PC-9 (cell line): ENCODE measurements around the gene AGBL3. TPM values are rescaled to one million over a fixed set of nuclear protein-coding genes. Genes with fewer than 3 reads are reported as not detected.

Experiments
- BruUV-seq: library from RNA; stranded (reverse); fragments of 400-500 nt; replicated peaks from 2 replicates; lab custom pipeline; 2021; lab: Mats Ljungman, UMichigan
- CTCF ChIA-PET: fragments of 300-600 bp; sonication (Branson Sonifier 250); formaldehyde crosslinking; loops from one replicate; lab custom pipeline; 2022; ENCODE audit warnings: antibody characterized with exemption; lab: Charles Lee
- POLR2A ChIA-PET: fragments of 300-600 bp; sonication (Branson Sonifier 250); formaldehyde crosslinking; loops from one replicate; lab custom pipeline; 2022; ENCODE audit warnings: antibody characterized with exemption; ENCODE audit not compliant: unreplicated experiment; lab: Charles Lee
- DNase-seq, 2 experiments: peaks; one replicate each; pipeline versions ENCODE4 v3.0.0 to v3.0.0-alpha.2; 2015 to 2022; ENCODE audit warnings: mixed read lengths in 1 of 2
- H2AFZ ChIP-seq: fragments of 200-600 bp; sonication (generic); 2 replicates; pipeline ENCODE4 v1.8.1; 2017; ENCODE audit warnings: antibody characterized with exemption
- H3F3A ChIP-seq: fragments of 200-600 bp; sonication (generic); 2 replicates; pipeline ENCODE4 v1.8.1; 2017; ENCODE audit warnings: antibody characterized with exemption, mild to moderate bottlenecking, low read depth; ENCODE audit not compliant: insufficient read depth
- H3K27ac ChIP-seq: fragments of 200-600 bp; sonication (generic); 2 replicates; pipeline ENCODE4 v1.6.1; 2016; ENCODE audit warnings: mixed run types
- H3K27me3 ChIP-seq: fragments of 200-600 bp; sonication (generic); 2 replicates; pipeline ENCODE4 v1.6.1; 2016; ENCODE audit warnings: low read depth, mixed run types; ENCODE audit not compliant: insufficient read depth
- H3K36me3 ChIP-seq: fragments of 200-600 bp; sonication (generic); 2 replicates; pipeline ENCODE4 v1.6.1; 2016; ENCODE audit warnings: low read depth, mixed run types
- H3K4me1 ChIP-seq: fragments of 200-600 bp; sonication (generic); replicated peaks from 2 replicates; pipeline ENCODE4 v1.6.1; 2016; ENCODE audit warnings: mixed run types; ENCODE audit not compliant: insufficient read depth
- H3K4me2 ChIP-seq: fragments of 200-600 bp; sonication (generic); 2 replicates; pipeline ENCODE4 v1.6.1; 2017; ENCODE audit warnings: mixed run types
- H3K4me3 ChIP-seq: fragments of 200-600 bp; sonication (generic); 2 replicates; pipeline ENCODE4 v1.6.1; 2016; ENCODE audit warnings: mixed run types
- H3K79me2 ChIP-seq: fragments of 200-600 bp; sonication (generic); 2 replicates; pipeline ENCODE4 v1.6.1; 2017; ENCODE audit warnings: low read depth, mixed run types
- H3K9me2 ChIP-seq: fragments of 200-600 bp; sonication (generic); 2 replicates; pipeline ENCODE4 v1.8.1; 2017; ENCODE audit warnings: mild to moderate bottlenecking; ENCODE audit not compliant: insufficient read depth
- H3K9me3 ChIP-seq: fragments of 200-600 bp; sonication (generic); 2 replicates; pipeline ENCODE4 v1.8.1; 2016; ENCODE audit warnings: low read depth; ENCODE audit not compliant: insufficient read depth
- H4K20me1 ChIP-seq: fragments of 200-600 bp; sonication (generic); 2 replicates; pipeline ENCODE4 v1.8.1; 2017; ENCODE audit not compliant: insufficient read depth
- CTCF ChIP-seq: fragments of 200-600 bp; sonication (generic); conservative IDR thresholded peaks from 2 replicates; pipeline ENCODE4 v1.6.1; 2017; ENCODE audit warnings: mixed run types, antibody characterized with exemption, mild to moderate bottlenecking, moderate library complexity
- EZH2 ChIP-seq: fragments of 200-600 bp; sonication (generic); IDR thresholded peaks from 2 replicates; pipeline ENCODE4 v1.8.0; 2017; ENCODE audit warnings: antibody characterized with exemption, low read depth
- intact Hi-C: fragments of 100-400 bp; cut with micrococcal nuclease; formaldehyde crosslinking; loops from one replicate; pipeline ENCODE4 v1.10.0; 2022; ENCODE audit not compliant: unreplicated experiment
- total RNA-seq: library from RNA; stranded (reverse); gene quantifications from 2 replicates; pipeline ENCODE4 v1.2.3, GENCODE V29; 2021

AGBL3 gene
- total RNA-seq, 1 experiment from 2014 or later: 3.2 TPM

GRCh38 chr7:135128931-135129330 lies 142.6 kb downstream of the AGBL3 start:
- ChIA-PET POLR2A (interaction anchor here (0.6 to 0.7 kb wide), 2 partner anchors 634 to 1634 kb away, joined by 3 to 4 read pairs; no protein-coding TSS in a partner anchor), CTCF (no interaction called here)
- no TSS peak for BruUV-seq
- Histone ChIP-seq H3K4me3 (no peak overlapping the region), H3K4me1 (no peaks in the 10 kb centered on the region), H3K9me3 (no peaks in the 10 kb centered on the region), H3F3A (no peaks in the 10 kb centered on the region), H3K79me2 (no peaks in the 10 kb centered on the region), H3K27me3 (peaks cover 12% of the 10 kb centered on the region), H3K27ac (no peak overlapping the region), H3K9me2 (0 out of 2 replicates have a peak, but pooled peaks cover 3% of the 10 kb centered on the region), H3K36me3 (no peaks in the 10 kb centered on the region), H2AFZ (no peak overlapping the region), H4K20me1 (no peaks in the 10 kb centered on the region), H3K4me2 (no peak overlapping the region)
- DNase-seq: no peak
- intact Hi-C loops: no loop called here
- TF ChIP-seq CTCF (no peak), EZH2 (no peak)

- no peak overlapping the region for H3K4me3 ChIP-seq
- no peak for DNase-seq
- 0 out of 2 replicates have a peak, but pooled peaks cover 3% of the 10 kb centered on the region for H3K9me2 ChIP-seq
- ChIA-PET POLR2A (interaction anchor here (0.7 kb wide), 1 partner anchor 633 kb away, joined by 4 read pairs; no protein-coding TSS in a partner anchor), CTCF (no interaction called here)
- H3F3A ChIP-seq: no peaks in the 10 kb centered on the region
- no peaks in the 10 kb centered on the region for H3K36me3 ChIP-seq
- H3K4me2 ChIP-seq: no peak overlapping the region
- TF ChIP-seq EZH2 (no peak), CTCF (no peak)
- H3K27me3 ChIP-seq: peaks cover 8% of the 10 kb centered on the region
- H3K27ac ChIP-seq: no peak overlapping the region
- no peaks in the 10 kb centered on the region for H3K4me1 ChIP-seq
- BruUV-seq: no TSS peak
- no peaks in the 10 kb centered on the region for H4K20me1 ChIP-seq
- intact Hi-C loops: no loop called here
- no peak overlapping the region for H2AFZ ChIP-seq
- H3K9me3 ChIP-seq: no peaks in the 10 kb centered on the region
- no peaks in the 10 kb centered on the region for H3K79me2 ChIP-seq
Measured at GRCh38 chr7:135129579-135129978, 143.3 kb downstream of the AGBL3 start.

- Histone ChIP-seq H3K27me3 (no peaks in the 10 kb centered on the region), H2AFZ (no peak overlapping the region), H3K4me3 (no peak overlapping the region), H3K36me3 (no peaks in the 10 kb centered on the region), H3K27ac (no peak overlapping the region), H3K9me3 (no peaks in the 10 kb centered on the region), H3K9me2 (no peaks in the 10 kb centered on the region), H3K79me2 (no peaks in the 10 kb centered on the region), H3F3A (peaks cover 6% of the 10 kb centered on the region; the same call in 1 of the 2 replicates), H4K20me1 (no peaks in the 10 kb centered on the region), H3K4me2 (no peak overlapping the region), H3K4me1 (peaks cover 6% of the 10 kb centered on the region; the same call in 1 of the 2 replicates)
- no peak for DNase-seq
- intact Hi-C loops: loop anchor here (10.0 kb wide), 1 partner anchor 159 kb away; the partner anchor contains the start of gene AGBL3
- BruUV-seq: no TSS peak
- TF ChIP-seq CTCF: no peak
- TF ChIP-seq EZH2: no peak
- ChIA-PET CTCF (interaction anchor here (0.6 kb wide), 1 partner anchor 1351 kb away, joined by 8 read pairs; no protein-coding TSS in a partner anchor), POLR2A (no interaction called here)
Measured at GRCh38 chr7:135143885-135144668, 157.8 kb downstream of the AGBL3 start.
